Measurements from ENCODE around the gene POLR3K.

POLR3K gene

DNA sequence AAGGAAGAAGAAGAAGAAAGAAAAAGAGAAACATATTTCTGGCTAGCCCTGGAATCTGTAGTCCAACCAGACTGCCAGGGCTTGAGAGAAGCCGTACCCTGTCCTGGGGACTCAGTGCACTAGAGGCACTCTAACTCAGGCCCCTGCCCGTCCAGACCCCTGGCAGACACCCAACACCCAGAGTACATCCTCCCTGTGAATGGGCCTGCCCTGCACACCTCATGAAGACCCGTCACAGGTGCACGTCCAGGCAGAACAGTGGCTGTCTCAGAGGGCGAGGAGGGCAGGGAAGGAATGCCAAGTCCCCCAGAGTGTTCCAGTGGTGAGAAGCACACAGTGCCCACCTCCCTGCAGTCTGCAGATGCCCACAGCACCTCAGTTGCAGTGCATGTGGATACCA lies 47.6 kb upstream of the POLR3K start:
- no peak for TF ChIP-seq GABPA (IDR thresholded peaks at IDR 0.05; ENCODE audit: low read depth)
- no peak for TF ChIP-seq SPI1 (IDR thresholded peaks at IDR 0.05; ENCODE audit: borderline replicate concordance, low read depth)
- TF ChIP-seq, protein P1, sequence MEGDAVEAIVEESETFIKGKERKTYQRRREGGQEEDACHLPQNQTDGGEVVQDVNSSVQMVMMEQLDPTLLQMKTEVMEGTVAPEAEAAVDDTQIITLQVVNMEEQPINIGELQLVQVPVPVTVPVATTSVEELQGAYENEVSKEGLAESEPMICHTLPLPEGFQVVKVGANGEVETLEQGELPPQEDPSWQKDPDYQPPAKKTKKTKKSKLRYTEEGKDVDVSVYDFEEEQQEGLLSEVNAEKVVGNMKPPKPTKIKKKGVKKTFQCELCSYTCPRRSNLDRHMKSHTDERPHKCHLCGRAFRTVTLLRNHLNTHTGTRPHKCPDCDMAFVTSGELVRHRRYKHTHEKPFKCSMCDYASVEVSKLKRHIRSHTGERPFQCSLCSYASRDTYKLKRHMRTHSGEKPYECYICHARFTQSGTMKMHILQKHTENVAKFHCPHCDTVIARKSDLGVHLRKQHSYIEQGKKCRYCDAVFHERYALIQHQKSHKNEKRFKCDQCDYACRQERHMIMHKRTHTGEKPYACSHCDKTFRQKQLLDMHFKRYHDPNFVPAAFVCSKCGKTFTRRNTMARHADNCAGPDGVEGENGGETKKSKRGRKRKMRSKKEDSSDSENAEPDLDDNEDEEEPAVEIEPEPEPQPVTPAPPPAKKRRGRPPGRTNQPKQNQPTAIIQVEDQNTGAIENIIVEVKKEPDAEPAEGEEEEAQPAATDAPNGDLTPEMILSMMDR (IDR thresholded peaks at IDR 0.05; ENCODE audit: insufficient read depth, low read length): no peak
- TF ChIP-seq, protein P2, sequence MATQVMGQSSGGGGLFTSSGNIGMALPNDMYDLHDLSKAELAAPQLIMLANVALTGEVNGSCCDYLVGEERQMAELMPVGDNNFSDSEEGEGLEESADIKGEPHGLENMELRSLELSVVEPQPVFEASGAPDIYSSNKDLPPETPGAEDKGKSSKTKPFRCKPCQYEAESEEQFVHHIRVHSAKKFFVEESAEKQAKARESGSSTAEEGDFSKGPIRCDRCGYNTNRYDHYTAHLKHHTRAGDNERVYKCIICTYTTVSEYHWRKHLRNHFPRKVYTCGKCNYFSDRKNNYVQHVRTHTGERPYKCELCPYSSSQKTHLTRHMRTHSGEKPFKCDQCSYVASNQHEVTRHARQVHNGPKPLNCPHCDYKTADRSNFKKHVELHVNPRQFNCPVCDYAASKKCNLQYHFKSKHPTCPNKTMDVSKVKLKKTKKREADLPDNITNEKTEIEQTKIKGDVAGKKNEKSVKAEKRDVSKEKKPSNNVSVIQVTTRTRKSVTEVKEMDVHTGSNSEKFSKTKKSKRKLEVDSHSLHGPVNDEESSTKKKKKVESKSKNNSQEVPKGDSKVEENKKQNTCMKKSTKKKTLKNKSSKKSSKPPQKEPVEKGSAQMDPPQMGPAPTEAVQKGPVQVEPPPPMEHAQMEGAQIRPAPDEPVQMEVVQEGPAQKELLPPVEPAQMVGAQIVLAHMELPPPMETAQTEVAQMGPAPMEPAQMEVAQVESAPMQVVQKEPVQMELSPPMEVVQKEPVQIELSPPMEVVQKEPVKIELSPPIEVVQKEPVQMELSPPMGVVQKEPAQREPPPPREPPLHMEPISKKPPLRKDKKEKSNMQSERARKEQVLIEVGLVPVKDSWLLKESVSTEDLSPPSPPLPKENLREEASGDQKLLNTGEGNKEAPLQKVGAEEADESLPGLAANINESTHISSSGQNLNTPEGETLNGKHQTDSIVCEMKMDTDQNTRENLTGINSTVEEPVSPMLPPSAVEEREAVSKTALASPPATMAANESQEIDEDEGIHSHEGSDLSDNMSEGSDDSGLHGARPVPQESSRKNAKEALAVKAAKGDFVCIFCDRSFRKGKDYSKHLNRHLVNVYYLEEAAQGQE (IDR thresholded peaks at IDR 0.05; ENCODE audit: insufficient replicate concordance, low read depth): no peak
- no peak for TF ChIP-seq POLR2AphosphoS5 (IDR thresholded peaks at IDR 0.05; ENCODE audit: low read depth)
- DNase-seq (ENCODE audit: low read depth in 1 of 2, low spot score in 1 of 2): no peak
- Histone ChIP-seq H3K4me3 (replicated peaks; ENCODE audit: insufficient read depth, low read length) (no peak overlapping the region), H3K27ac (replicated peaks) (no peak overlapping the region), H3K27me3 (ENCODE audit: insufficient read depth, poor library complexity, severe bottlenecking) (no peaks in the 10 kb centered on the region)

DNA sequence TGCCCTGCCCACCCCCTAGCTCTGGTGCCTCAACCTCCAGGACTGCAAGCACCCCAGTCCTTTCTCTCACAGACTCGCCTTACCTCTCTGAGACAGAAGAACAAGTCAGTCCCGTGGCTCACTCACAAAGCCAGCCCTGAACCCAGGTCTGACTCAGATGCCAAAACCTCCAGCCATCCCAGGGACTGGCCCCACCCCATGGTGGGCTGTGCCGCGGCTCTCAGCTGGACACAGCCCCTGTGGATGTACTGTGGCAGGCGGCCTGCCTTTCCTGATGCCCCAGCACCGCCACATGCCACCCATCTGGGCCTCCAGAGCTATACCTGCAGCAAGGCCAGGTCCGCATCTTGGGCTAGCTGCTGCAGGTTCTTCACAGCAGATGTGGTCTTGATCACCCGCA lies 44.4 kb upstream of the POLR3K start:
- TF ChIP-seq GABPA (IDR thresholded peaks at IDR 0.05; ENCODE audit: low read depth) (no peak), SPI1 (IDR thresholded peaks at IDR 0.05; ENCODE audit: borderline replicate concordance, low read depth) (no peak), POLR2AphosphoS5 (IDR thresholded peaks at IDR 0.05; ENCODE audit: low read depth) (no peak)
- TF ChIP-seq, protein P1 (IDR thresholded peaks at IDR 0.05; ENCODE audit: insufficient read depth, low read length): no peak
- TF ChIP-seq, protein P2 (IDR thresholded peaks at IDR 0.05; ENCODE audit: insufficient replicate concordance, low read depth): no peak
- H3K4me3 ChIP-seq (replicated peaks; ENCODE audit: insufficient read depth, low read length): no peak overlapping the region

DNA sequence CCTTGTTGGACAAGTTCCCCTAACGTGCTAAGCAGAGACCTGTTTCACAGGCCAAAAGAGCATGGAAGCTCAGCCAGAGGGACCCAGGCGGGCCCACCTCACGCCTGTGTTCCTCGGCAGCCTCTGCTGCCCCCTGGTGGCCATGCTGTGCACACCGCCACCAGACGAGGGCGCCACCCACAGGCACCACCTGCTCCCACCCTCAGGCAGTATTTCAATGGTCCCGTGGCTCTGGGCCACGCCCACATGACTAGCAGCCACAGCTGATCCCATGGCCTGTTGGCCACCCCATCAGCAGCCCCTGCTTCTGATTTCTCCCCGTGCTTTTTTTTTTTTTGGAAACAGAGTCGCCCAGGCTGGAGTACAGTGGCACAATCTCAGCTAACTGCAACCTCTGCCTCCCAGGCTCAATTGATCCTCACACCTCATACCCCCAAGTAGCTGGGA lies 43.5 kb upstream of the POLR3K start:
- Histone ChIP-seq H3K4me3 (replicated peaks; ENCODE audit: insufficient read depth, low read length) (no peak overlapping the region), H3K27me3 (ENCODE audit: insufficient read depth, poor library complexity, severe bottlenecking) (no peaks in the 10 kb centered on the region), H3K27ac (replicated peaks) (no peak overlapping the region)
- TF ChIP-seq, protein P1 (IDR thresholded peaks at IDR 0.05; ENCODE audit: insufficient read depth, low read length): peak; percentile 99
- TF ChIP-seq POLR2AphosphoS5 (IDR thresholded peaks at IDR 0.05; ENCODE audit: low read depth): peak; percentile 55; the same call in 1 of the 2 replicates
- TF ChIP-seq SPI1 (IDR thresholded peaks at IDR 0.05; ENCODE audit: borderline replicate concordance, low read depth): no peak
- DNase-seq (ENCODE audit: low read depth in 1 of 2, low spot score in 1 of 2): peak; percentile 80 to 89

More for the DNA sequence above, 44.4 kb upstream of the POLR3K start:
- Histone ChIP-seq H3K27me3 (ENCODE audit: insufficient read depth, poor library complexity, severe bottlenecking) (no peaks in the 10 kb centered on the region), H3K27ac (replicated peaks) (no peak overlapping the region)
- no peak for DNase-seq (ENCODE audit: low read depth in 1 of 2, low spot score in 1 of 2)

DNA sequence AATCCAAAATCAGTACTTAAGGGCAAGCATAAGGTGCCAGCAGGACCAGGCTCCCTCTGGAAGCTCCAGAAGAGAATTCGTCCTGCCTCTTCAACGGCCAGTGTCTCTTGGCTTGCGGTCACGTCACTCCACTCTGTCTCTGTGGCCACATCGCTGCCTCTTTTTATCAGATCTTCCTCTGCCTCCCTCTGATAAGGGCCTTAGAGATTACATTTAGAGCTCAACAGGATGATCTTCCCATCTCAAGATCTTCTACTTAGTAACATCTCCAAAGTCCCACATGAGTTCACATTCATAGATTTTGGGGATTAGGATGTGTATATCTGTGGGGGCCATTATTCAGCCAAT lies 41.5 kb upstream of the POLR3K start:
- TF ChIP-seq POLR2AphosphoS5 (IDR thresholded peaks at IDR 0.05; ENCODE audit: low read depth) (no peak), SPI1 (IDR thresholded peaks at IDR 0.05; ENCODE audit: borderline replicate concordance, low read depth) (no peak), GABPA (IDR thresholded peaks at IDR 0.05; ENCODE audit: low read depth) (no peak)
- TF ChIP-seq, protein P2 (IDR thresholded peaks at IDR 0.05; ENCODE audit: insufficient replicate concordance, low read depth): no peak
- TF ChIP-seq, protein P1 (IDR thresholded peaks at IDR 0.05; ENCODE audit: insufficient read depth, low read length): no peak
- H3K4me3 ChIP-seq (replicated peaks; ENCODE audit: insufficient read depth, low read length): no peak overlapping the region
- no peak overlapping the region for H3K27ac ChIP-seq (replicated peaks)
- no peaks in the 10 kb centered on the region for H3K27me3 ChIP-seq (ENCODE audit: insufficient read depth, poor library complexity, severe bottlenecking)
- no peak for DNase-seq (ENCODE audit: low read depth in 1 of 2, low spot score in 1 of 2)

Measured in HL-60 (cell line).